Panc1 (cell line): ENCODE data around the gene KCNQ2. TPM values are rescaled to one million over a fixed set of nuclear protein-coding genes. Genes with fewer than 3 reads are reported as not detected.

Source experiments
- ATAC-seq: fragments of 200-7000 bp; cut with Tn5 transposase; 2 replicates; pipeline ENCODE4 v1.9.1; 2020; ENCODE audit warnings: mild to moderate bottlenecking, moderate library complexity
- BruUV-seq: library from RNA; stranded (reverse); fragments of 400-500 nt; replicated peaks from 2 replicates; lab custom pipeline; 2021; lab: Mats Ljungman, UMichigan
- CTCF ChIA-PET: fragments of 300-600 bp; sonication (Branson Sonifier 250); formaldehyde crosslinking; loops from one replicate; lab custom pipeline; 2022; ENCODE audit warnings: antibody characterized with exemption; lab: Charles Lee
- POLR2A ChIA-PET: fragments of 300-600 bp; sonication (Branson Sonifier 250); formaldehyde crosslinking; loops from one replicate; lab custom pipeline; 2022; ENCODE audit warnings: antibody characterized with exemption; lab: Charles Lee
- DNase-seq: peaks from one replicate; pipeline ENCODE4 v3.0.0-alpha.2; 2010; ENCODE audit warnings: low read depth, low spot score
- H3K27ac ChIP-seq: 2 replicates; pipeline ENCODE4 v1.5.1; 2011; ENCODE audit warnings: mild to moderate bottlenecking, low read length, inconsistent platforms
- H3K27me3 ChIP-seq: fragments of 200-500 bp; sonication (Bioruptor generic); 2 replicates; pipeline ENCODE4 v1.6.0; 2014; ENCODE audit warnings: low read length, inconsistent platforms; ENCODE audit not compliant: control insufficient read depth, insufficient read depth
- H3K36me3 ChIP-seq: fragments of 200-500 bp; sonication (Bioruptor generic); 2 replicates; pipeline ENCODE4 v1.5.1; 2014; ENCODE audit warnings: inconsistent platforms, mild to moderate bottlenecking, low read length, moderate library complexity; ENCODE audit not compliant: control insufficient read depth, insufficient read depth
- H3K4me1 ChIP-seq: 2 replicates; pipeline ENCODE4 v1.5.1; 2011; ENCODE audit warnings: inconsistent platforms, mild to moderate bottlenecking, low read length, moderate library complexity; ENCODE audit not compliant: control insufficient read depth, insufficient read depth
- H3K4me3 ChIP-seq, 2 experiments: 2 replicates each; pipeline ENCODE4 v1.5.1; 2011 to 2012; ENCODE audit warnings: low read depth in 2 of 2, low read length in 2 of 2, mild to moderate bottlenecking in 2 of 2, inconsistent platforms in 1 of 2, moderate library complexity in 1 of 2
- H3K9me3 ChIP-seq: fragments of 200-500 bp; sonication (Bioruptor generic); 2 replicates; pipeline ENCODE4 v1.5.1; 2014; ENCODE audit warnings: low read depth, mild to moderate bottlenecking, inconsistent platforms, low read length, moderate library complexity; ENCODE audit not compliant: control insufficient read depth, insufficient read depth
- CTCF ChIP-seq: fragments of 450-650 bp; IDR thresholded peaks from 2 replicates; pipeline ENCODE4 v1.5.1; 2017; ENCODE audit warnings: mild to moderate bottlenecking
- POLR2AphosphoS5 ChIP-seq: IDR thresholded peaks from 2 replicates; pipeline ENCODE4 v1.6.1; 2012; ENCODE audit warnings: mild to moderate bottlenecking, low read depth, low read length, moderate library complexity
- REST ChIP-seq, 2 experiments: IDR thresholded peaks; 2 replicates each; pipeline ENCODE4 v1.6.1; 2011 to 2012; ENCODE audit warnings: low read depth in 2 of 2, control low read depth in 1 of 2, low read length in 1 of 2, mild to moderate bottlenecking in 1 of 2, moderate library complexity in 1 of 2; ENCODE audit not compliant: insufficient read depth in 1 of 2
- SIN3A ChIP-seq: IDR thresholded peaks from 2 replicates; pipeline ENCODE4 v1.6.1; 2012; ENCODE audit warnings: low read depth, mild to moderate bottlenecking, low read length, moderate library complexity, borderline replicate concordance; ENCODE audit not compliant: insufficient read depth
- TCF7L2 ChIP-seq: IDR thresholded peaks from 2 replicates; pipeline ENCODE4 v1.6.1; 2011; ENCODE audit warnings: mild to moderate bottlenecking, low read depth, low read length, inconsistent platforms
- in situ Hi-C: cut with HindIII; loops from 2 replicates; pipeline ENCODE4 v1.10.0; 2016; ENCODE audit warnings: low sequenced_read_pairs, low pct_unique_long_range_greater_than_20kb
- intact Hi-C: fragments of 100-400 bp; cut with micrococcal nuclease; formaldehyde crosslinking; loops from one replicate; pipeline ENCODE4 v1.10.0; 2022; ENCODE audit not compliant: unreplicated experiment
- total RNA-seq: library from RNA; stranded (reverse); gene quantifications from one replicate; pipeline ENCODE4 v1.2.1, GENCODE V29; 2021; ENCODE audit not compliant: unreplicated experiment

The KCNQ2 gene
- total RNA-seq, 1 experiment from 2014 or later, result 19.4 TPM

- CTCF ChIA-PET, result no interaction called here
- ATAC-seq, result no peak
- Histone ChIP-seq H3K4me3 (no peak overlapping the region), H3K36me3 (no peaks in the 10 kb centered on the region), H3K4me1 (peaks cover 6% of the 10 kb centered on the region), H3K9me3 (no peaks in the 10 kb centered on the region), H3K27me3 (no peaks in the 10 kb centered on the region), H3K27ac (no peak overlapping the region)
- no peak for TF ChIP-seq SIN3A
- in situ Hi-C loops (no loop called here), intact Hi-C loops (no loop called here)
- no TSS peak for BruUV-seq
- no peak for DNase-seq
- POLR2A ChIA-PET, result no interaction called here
These were observed 114.2 kb downstream of the KCNQ2 start for GRCh38 chr20:63357921-63358905.

- Histone ChIP-seq H3K27me3 (no peaks in the 10 kb centered on the region), H3K27ac (no peak overlapping the region), H3K4me3 (no peak overlapping the region), H3K9me3 (no peaks in the 10 kb centered on the region), H3K36me3 (no peaks in the 10 kb centered on the region), H3K4me1 (peaks cover 6% of the 10 kb centered on the region)
- BruUV-seq, result no TSS peak
- CTCF ChIA-PET, result no interaction called here
- intact Hi-C loops, result no loop called here
- ATAC-seq (no peak), DNase-seq (no peak)
- POLR2A ChIA-PET, result no interaction called here
- in situ Hi-C loops, result no loop called here
- no peak for TF ChIP-seq TCF7L2
- no peak for TF ChIP-seq SIN3A
- no peak for TF ChIP-seq CTCF
- TF ChIP-seq REST (IDR thresholded peaks at IDR 0.05; ENCODE audit: insufficient read depth in 1 of 2, low read depth in 2 of 2, low read length in 1 of 2), result no peak
- no peak for TF ChIP-seq POLR2AphosphoS5
These were observed 115.2 kb downstream of the KCNQ2 start for GRCh38 chr20:63356931-63357879.
